T-helper 22 cell (primary cell): ENCODE results near the gene SEMA6B.
"Not testable (repeated sequence)": the region's sequence is repeated elsewhere in the genome, so short reads cannot be mapped to it uniquely, and the experiment has no call there.

Source experiments
- DNase-seq: peaks from one replicate; pipeline ENCODE4 v3.0.0-alpha.2; 2020; ENCODE audit warnings: low read depth

The SEMA6B gene, protein sequence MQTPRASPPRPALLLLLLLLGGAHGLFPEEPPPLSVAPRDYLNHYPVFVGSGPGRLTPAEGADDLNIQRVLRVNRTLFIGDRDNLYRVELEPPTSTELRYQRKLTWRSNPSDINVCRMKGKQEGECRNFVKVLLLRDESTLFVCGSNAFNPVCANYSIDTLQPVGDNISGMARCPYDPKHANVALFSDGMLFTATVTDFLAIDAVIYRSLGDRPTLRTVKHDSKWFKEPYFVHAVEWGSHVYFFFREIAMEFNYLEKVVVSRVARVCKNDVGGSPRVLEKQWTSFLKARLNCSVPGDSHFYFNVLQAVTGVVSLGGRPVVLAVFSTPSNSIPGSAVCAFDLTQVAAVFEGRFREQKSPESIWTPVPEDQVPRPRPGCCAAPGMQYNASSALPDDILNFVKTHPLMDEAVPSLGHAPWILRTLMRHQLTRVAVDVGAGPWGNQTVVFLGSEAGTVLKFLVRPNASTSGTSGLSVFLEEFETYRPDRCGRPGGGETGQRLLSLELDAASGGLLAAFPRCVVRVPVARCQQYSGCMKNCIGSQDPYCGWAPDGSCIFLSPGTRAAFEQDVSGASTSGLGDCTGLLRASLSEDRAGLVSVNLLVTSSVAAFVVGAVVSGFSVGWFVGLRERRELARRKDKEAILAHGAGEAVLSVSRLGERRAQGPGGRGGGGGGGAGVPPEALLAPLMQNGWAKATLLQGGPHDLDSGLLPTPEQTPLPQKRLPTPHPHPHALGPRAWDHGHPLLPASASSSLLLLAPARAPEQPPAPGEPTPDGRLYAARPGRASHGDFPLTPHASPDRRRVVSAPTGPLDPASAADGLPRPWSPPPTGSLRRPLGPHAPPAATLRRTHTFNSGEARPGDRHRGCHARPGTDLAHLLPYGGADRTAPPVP

DNA sequence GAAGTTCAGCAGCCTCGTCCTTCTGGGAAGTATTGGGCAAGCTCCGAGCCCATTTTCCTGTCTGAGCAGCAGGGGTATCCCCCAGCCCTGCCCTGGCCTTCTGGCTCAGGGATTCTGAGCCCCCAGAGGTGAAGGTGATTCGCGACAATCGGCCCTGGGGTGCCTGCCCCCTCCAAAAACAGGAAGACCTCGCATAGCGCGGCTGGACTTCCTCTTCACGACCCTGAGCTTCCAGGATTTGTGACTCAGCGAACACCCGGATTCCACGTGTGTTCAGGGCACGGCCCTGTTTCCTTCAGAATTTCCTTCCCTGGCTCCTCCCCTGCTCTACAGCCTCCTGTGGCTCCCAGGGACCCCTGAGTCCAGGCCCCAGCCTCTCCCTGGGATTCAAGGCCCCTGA lies at the start of gene SEMA6B:
Gene SEMA6B (minus strand): TSS at position 116 of the 400 bp plus-strand sequence. CDS start 1,227 bp downstream, outside the sequence.
- DNase-seq: no peak

DNA sequence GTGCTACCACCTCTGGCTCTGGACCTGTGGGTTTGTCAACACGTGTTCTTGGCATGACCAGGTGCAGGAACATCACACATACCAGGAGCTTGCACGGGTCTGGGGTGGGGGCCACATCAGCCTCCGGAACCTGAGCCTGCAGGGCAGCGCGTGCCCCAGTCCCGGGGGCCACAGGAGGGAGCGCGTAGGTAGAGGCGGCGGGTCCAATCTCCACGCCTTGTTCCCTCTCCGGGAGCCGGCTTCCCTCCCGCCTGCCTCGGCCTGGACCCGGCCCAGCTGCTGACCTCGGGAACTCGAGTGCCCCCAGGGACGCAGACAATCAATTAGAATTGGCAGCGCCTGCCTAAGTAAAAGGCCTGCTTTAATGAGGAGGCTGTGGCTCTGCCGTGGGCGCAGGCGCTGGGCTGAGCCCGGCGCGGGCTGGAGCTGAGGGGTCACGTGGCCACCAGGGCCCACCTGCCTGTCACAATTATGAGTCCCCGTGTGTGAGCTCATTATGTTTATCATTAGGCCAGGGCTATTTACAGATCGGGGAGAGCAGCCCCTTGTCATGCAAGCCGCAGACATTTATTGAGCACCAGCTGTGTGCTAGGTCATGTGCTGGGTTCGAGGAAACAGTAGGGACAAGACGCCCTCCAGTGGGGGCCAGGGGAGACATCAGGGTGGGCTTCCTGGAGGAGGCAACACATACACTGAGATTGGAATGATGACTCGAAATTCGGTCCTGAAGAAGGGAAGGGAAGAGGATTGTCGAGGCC lies 47.6 kb upstream of the SEMA6B start:
- no peak for DNase-seq

DNA sequence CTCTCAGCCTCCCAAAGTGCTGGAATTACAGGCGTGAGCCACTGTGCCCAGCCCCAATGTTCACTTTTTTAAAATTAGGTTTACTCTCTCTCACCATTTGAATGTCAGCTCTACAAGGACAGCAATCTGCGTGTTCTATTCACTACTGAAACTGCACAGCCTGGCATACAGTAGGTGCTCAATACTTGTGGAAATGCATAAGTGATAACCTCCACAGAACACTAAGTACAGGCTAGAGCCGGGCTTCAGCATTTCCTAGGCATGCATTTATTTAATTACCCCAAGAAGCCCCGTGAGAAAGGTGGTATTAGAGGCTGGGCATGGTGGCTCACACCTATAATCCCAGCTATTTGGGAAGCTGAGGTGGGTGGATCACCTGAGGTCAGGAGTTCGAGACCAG lies 46.7 kb upstream of the SEMA6B start:
- no peak for DNase-seq

DNA sequence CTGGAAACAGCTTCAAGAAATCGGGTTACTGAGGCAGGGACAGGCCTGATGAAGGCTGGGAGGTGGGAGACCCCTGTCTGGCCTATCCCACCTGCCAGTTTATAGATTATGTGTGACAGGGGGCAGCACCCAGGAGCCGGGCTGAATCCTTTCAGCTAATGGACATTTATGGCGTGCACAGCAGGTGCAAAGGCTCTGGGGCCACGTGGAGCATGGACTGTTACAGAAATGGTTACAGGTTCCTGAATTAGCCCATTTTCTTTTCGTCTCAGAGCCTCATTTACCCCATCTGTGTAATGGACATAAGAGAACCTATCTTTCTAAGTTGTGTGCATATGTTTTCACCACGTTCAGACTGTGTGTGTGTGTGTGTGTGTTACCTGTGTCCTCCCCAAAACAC lies 45.4 kb upstream of the SEMA6B start:
- no peak for DNase-seq

DNA sequence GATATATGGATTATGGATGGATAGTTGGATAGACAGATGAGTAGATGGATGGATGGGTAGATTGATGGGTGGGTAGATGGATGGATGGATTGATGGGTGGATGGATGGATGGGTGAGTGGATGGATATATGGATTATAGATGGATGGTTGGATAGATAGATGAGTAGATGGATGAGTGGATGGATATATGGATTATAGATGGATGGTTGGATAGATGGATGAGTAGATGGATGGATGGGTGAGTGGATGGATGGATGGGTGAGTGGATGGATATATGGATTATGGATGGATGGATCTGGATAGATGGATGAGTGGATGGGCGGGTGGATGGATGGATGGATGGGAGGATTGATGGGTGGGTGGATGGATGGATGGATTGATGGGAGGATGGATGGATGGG lies 43.4 kb upstream of the SEMA6B start:
- DNase-seq: no peak

DNA sequence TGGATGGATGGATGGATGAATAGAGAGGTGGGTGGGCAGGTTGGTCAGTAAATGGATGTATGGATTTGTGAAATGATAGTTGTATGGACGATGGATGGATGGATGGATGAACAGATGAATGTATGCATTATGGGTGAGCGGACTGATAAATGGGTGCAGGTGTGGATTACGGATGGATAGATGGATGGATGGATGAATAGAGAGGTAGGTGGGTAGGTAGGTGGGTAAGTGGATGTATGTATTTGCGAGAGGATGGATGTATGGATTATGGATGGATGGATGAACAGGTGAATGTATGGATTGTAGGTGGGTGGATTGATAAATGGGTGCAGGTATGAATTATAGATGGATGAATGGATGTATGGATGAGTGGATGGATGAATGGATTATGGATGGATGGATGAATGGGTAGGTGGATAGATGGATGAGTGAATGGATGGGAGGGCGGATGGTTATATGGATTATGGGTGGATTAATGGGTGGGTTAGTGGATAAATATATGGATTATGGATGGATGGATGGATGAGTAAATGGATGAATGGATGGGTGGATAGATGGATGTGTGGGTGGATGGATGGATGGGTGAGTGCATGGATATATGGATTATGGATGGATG lies 42.8 kb upstream of the SEMA6B start:
- no peak for DNase-seq

DNA sequence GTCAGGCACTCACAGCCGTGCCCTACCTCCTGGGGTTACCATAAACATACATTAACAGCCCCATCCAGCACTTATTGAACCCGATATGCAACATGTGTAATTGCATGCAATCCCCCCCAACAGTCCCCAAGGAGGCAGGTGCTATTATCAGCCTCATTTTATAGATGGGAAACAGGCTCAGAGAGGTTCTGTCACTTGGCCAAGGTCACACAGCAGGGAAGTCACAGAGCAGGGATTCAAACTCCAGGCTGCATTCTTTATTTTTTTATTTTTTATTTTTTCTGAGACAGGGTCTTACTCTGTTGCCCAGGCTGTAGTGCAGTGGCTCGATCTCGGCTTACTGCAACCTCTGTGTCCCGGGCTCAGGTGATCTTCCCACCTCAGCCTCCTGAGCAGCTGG lies 41.4 kb upstream of the SEMA6B start:
- no peak for DNase-seq

DNA sequence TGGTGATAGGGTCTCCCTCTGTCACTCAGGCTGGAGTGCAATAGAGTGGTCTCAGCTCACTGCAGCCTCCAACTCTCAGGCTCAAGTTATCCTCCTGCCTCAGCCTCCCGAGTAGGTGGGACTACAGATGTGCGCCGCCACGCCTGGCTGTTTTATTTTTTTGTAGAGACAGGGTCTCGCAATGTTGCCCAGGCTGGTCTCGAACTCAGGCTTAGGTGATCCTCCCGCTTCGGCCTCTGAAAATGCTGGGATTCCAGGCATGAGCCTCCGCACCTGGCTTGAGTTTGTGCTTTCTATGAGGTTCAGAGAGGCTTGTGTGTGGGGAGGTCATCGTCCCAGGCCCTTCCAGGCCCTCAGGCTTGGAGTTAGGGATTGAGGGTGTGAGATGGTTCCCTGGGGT lies 40.6 kb upstream of the SEMA6B start:
- DNase-seq: no peak

DNA sequence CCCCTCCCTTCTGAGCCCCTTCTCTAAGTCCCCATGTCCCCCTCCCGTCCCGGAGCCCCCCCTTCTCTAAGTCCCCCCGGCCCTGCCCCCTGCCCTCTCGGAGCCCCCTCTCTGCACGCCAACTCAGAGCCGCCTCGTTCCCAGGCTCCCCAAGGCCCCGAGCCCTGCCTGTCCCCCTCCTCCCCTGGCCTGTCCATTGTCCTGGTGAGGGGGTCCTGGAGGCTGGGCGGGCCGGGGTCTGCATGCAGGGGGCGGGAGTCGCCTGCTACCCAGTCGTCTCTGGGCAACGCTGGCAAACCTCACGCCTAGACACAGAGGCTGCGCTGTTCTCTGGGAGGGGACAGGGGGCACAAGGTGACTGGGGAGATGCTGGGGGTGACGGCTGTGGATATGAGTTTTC lies 39.2 kb upstream of the SEMA6B start:
- no peak for DNase-seq

DNA sequence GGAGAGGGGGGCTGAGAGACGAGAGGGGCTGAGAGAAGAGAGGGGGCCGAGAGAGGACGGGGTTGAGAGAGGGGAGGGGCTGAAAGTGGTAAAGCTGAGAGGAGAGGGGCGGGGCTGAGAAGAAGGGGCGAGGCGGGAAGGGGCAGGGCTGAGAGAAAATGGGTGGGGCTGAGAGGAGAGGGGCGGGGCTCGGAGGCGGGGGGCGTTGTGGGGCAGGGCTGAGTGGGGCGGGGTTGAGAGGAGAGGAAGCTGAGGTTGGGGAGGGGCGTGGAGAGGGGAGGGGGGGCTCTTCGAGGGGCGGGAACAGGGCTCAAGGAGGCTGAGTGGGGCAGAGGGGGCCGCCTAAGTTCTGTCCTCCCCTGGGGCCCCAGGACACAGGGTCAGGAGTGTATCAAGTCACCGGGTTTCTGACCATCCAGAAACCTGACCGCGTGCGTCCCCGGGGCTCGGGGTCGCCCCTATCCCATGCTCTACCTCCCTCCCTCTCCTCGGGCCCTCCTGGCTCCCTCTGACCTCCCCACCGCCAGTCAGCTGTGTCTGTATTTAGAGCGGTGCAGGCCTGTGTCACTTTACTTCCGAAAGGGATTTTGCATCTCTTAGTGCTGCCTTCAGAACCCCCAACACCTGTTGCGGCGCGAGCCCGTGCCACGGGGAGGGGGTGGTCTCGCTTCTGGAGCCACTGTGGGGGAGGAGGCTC lies 38.6 kb upstream of the SEMA6B start:
- DNase-seq: peak; percentile 18

DNA sequence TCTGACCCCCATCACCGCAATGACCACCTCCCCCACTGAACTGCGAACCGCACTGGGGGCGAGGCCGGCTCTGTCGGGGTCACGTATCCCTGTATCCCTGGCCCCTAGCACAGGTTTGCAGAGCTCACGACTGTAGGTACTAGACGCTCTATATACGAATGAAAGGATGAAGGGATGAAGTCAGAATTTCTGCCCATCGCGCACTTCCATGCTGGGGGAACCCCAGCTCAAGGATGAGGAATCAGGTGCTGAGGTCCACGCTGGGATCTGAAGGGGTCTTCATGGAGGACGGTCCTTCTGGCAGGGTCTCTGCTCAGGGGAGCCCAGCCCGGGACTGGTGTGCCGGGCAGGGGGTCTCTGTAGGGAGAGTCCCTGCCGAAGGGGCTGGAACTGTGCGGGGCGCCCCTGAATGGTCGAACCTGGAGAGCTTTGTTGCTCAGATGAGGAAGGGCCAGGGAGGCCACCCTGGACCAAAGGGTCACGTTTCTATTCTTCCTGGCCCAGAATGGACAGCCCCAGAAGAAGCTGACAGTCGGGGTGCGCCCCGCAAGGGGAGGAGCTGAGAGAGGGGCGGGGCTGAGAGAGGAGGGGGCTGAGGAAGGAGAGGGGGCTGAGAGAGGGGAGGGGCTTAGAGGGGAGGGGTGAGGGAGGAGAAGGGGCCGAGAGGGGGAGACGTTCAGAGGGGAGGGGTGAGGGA lies 37.9 kb upstream of the SEMA6B start:
- DNase-seq: peak; percentile 5

DNA sequence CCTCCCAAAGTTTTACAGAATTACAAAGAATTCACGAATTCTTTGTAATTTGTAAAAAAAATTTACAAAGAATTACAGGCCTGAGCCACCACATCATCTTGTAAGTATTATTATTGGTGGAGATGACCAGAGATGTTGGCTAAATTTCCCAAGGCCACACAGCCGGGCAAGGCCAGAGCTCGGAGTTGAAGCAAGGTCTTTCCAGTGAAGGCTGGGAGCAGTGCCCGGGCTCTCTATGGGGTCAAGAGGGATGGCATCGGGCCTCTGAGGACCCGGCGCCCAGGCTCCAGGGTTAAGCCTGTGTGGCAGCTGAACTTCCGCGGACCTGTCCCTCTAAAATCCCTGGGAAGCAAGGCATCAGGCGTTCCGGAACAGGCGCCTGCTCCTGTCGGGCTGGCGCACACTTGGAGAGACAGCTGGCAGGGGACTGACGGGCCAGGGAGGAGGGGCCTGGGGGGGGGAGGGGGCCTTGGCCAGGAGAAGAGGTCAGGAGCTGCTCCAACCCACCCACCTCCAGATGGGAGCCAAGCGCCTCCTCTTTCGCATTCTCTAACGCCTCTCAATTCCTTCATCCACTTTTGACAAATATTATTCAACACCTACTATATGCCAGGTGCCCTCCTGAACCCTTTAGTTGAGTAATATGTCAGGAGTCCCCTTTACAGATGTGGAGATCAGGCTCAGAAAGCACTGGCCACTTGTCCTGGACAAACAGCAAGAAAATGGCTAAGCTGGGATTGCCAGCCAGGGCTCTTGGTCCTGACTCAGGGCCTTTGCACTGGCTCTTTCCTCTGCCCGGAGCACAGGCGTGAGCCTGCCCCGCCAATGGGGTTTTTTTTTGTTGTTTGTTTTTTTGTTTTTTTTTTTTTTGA lies 36.8 kb upstream of the SEMA6B start:
- no peak for DNase-seq

DNA sequence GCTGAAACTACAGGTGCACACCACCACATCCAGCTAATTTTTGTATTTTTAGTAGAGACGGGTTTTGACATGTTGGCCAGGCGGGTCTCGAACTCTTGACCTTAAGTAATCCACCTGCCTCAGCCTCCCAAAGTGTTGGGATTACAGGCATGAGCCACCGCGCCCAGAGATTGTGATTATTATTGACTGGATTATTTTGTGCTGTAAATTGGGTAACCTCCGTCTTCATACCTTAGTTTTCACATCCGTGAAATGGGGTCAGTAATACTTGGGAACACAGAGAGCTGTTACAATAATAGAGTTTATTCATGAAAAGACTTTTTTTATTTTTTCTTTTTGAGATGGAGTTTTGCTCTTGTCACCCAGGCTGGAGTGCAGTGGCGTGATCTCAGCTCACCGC lies 35.7 kb upstream of the SEMA6B start:
- DNase-seq: not testable (repeated sequence)

DNA sequence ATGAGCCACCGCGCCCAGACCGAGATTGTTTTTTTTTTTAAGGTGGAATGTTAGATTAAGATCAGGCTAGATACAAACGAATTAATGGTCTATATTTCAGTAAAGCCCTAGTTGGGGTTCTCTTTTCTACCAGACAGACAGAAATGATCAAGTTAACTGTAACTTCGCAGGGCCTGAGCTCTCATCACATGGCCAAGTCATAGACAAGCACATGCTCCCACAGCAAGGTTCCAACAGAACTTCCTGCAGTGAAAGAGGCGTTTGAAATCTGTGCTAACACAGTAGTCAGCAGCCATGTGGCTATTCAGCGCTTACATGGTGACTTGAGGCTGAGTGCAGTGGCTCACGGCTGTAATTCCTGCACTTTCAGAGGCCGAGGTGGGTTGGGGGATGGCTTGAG lies 34.7 kb upstream of the SEMA6B start:
- no peak for DNase-seq

DNA sequence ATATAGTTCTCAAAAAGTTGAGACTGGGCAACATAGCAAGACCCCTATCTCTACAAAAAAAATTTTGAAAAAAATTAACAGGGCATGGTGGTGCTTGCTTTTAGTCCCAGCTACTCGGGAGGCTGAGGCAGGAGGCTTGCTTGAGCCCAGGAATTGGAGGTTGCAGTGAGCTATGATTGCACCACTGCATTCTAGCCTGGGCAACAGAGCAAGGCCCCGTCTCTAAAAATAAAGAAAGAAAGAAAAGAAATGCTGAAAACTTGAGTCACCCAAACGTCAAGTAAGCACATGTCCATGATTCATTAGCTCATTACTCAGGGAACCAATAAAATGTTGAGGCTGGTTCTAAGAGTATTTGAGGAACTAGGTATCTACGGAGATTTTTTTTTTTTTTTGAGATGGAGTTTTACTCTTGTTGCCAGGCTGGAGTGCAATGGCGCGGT lies 33.9 kb upstream of the SEMA6B start:
- DNase-seq: no peak

DNA sequence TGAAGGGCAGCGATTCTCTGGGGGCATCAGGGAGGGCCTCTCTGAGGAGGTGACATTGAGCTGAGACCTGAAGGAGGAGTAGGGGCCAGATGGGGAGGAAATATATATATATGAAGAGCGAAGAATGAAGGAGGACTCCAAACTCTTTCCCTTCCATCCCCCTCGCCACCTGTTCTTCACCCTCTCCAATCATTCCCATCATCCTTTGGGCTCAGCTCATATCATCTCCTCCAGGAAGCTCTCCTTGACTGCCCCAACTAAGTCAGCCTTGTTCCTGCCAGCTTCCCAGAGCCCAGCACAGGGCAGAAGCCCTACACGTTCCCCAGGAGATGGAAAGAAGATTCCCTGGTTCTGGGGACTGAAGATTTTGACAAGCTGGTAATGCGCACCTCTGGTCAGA lies 33.0 kb upstream of the SEMA6B start:
- no peak for DNase-seq

DNA sequence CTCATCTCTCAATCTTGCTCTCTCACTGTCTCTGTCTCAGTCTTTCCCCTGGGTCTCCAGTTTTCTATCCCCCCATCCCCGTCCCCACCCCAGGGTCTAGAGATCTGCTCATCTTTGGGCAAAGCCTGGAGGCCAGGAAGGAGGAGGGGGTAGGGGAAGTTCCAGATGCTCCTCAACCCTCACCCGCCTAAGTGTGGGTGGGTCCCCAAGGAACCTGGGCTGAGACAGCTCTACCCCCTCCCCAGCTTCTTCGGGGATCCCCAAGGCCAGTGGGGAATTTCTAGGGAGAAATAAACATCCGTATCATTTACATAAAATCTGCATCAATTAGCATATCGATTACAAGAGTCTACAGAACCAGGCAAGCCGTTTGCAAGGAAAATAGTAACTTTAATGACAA lies 31.8 kb upstream of the SEMA6B start:
- DNase-seq: no peak

DNA sequence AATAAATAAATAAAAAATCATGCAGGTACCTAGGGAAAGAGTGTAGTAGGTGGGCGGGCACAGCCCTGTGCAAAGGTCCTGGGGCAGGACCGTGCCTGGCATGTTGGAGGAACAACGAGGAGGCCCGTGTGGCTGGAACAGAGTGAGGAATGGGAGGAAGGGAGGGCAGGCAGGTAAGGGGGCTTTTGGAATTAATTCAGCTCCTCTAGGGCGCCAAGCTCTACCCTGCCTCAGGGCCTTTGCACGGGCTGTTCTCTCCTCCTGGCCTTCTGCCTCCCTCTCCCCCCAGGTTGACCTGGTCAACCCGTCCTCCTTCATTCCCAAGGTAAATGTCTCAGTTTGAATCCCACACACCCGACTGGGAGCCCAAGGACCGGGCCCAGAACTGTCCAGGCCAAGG lies 31.1 kb upstream of the SEMA6B start:
- DNase-seq: no peak

DNA sequence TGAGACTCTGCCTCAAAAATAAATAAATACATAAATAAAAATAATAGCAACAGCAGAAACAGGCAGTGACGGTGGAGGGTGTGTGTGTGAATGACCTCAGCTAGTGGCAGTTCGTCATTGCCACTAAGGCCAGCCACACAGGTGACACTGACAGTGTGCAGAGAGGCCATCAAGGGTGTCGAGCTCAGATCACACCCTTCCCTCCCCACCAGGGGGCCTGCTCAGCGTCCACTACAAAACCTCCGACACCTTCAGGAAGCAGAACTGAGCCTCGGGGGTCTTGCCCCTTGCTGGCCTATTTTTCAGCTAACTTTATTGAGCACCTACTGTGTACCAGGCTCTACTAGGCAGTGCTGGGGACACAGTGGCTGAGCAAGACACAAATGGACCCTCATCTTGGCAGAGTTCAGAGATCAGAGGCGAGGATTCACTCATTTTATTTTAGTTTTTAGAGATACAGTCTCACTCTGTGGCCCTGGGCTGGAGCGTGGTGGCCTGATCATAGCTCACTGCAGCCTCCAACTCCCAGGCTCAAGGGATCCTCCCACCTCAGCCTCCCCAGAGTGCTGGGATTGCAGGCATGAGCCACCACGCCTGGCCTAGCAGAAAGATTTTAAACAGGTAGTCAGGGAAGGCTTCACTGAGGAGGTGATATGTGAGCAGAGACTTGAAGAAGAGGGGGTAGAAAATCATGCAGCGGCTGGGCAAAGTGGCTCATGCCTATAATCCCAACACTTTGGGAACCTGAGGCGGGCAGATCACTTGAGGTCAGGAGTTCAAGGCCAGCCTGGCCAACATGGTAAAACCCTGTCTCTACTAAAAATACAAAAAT lies 30.3 kb upstream of the SEMA6B start:
- no peak for DNase-seq
